MG63 (cell line): ENCODE data around the gene HPSE2. TPM values are rescaled to one million over a fixed set of nuclear protein-coding genes. Genes with fewer than 3 reads are reported as not detected.

ENCODE experiments used
- DNase-seq: peaks from one replicate; pipeline ENCODE4 v3.0.0-alpha.2; 2020
- H3K27me3 ChIP-seq: fragments of 250-450 bp; sonication (Bioruptor Pico); 2 replicates; pipeline ENCODE4 v1.5.1; 2020; ENCODE audit warnings: mild to moderate bottlenecking, moderate library complexity
- H3K36me3 ChIP-seq: fragments of 250-450 bp; sonication (Bioruptor Pico); 2 replicates; pipeline ENCODE4 v1.5.1; 2020; ENCODE audit warnings: mild to moderate bottlenecking, moderate library complexity
- H3K4me3 ChIP-seq: fragments of 250-450 bp; sonication (Bioruptor Pico); 2 replicates; pipeline ENCODE4 v1.5.1; 2020; ENCODE audit warnings: mild to moderate bottlenecking, moderate library complexity
- H3K9me3 ChIP-seq: fragments of 250-450 bp; sonication (Bioruptor Pico); 2 replicates; pipeline ENCODE4 v1.5.1; 2020; ENCODE audit warnings: mild to moderate bottlenecking, moderate library complexity
- total RNA-seq: library from RNA; depleted of rRNA; stranded (reverse); fragments of >200 nt; shearing (Covaris generic); gene quantifications from 2 replicates; pipeline ENCODE4 v1.2.3, GENCODE V29; 2014; ENCODE audit warnings: low replicate concordance

HPSE2 gene
- total RNA-seq, 1 experiment from 2014 or later = not detected

DNA sequence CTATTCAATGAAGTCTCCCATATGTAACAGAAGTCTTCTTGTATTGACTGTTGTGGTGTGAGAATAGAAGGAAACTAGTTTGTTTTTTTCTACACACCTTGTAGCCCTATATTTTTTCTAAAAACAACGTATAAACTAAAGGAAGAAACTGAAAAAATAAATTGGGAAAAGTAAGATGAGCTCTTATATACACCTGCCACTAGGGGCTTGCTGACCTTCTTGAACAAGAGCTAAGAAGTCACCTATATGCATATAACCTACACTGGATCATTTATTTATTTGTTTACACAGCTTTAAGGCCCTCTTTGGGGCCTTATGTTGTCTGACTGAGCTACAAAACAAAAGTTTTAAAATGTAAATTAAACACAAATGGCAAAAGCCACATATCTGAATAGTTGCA, 383.0 kb downstream of the HPSE2 start:
- no peaks in the 10 kb centered on the region for H3K9me3 ChIP-seq
- no peak for DNase-seq
- no peaks in the 10 kb centered on the region for H3K36me3 ChIP-seq
- no peak overlapping the region for H3K4me3 ChIP-seq
- no peaks in the 10 kb centered on the region for H3K27me3 ChIP-seq

DNA sequence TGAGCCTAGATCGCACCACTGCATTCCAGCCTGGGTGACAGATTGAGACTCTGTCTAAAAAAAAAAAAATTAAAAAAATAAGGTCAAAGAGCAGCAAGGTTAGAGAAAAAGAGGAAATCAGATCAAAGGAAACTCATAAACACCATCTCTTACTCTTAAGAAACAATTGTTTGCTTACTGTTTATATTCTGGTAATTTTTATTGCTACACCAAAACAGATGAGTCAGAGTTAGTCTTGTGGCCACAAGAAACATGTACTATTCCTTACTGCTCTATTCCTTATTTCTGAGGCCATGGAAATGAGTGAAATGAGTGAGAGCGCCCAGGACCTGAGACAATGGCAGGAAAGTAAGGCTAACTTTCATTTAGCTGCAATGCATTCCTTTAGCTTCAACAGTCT, 387.3 kb downstream of the HPSE2 start:
- DNase-seq = no peak
- Histone ChIP-seq H3K9me3 (no peaks in the 10 kb centered on the region), H3K36me3 (no peaks in the 10 kb centered on the region), H3K27me3 (no peaks in the 10 kb centered on the region), H3K4me3 (no peak overlapping the region)

DNA sequence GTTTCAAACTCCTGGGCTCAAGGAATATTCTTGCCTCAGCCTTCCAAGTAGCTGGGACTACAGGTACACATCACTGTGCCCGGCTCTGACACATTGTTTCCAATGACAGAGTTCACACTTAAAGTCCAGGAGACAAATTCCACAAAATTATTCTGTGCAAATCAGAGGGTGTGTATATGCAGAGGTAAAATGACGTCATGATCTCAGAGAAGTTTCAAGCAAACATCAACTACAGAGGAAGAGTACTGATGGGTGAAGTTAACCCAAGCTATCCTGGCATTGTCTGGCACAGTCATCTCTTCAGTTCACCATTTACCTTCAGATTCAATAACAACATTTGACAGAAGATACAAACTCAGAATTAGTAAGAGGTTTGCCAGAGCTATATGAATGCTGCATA, 388.9 kb downstream of the HPSE2 start:
- H3K9me3 ChIP-seq = no peaks in the 10 kb centered on the region
- no peak for DNase-seq
- H3K4me3 ChIP-seq = no peak overlapping the region
- H3K36me3 ChIP-seq = no peaks in the 10 kb centered on the region
- no peaks in the 10 kb centered on the region for H3K27me3 ChIP-seq

DNA sequence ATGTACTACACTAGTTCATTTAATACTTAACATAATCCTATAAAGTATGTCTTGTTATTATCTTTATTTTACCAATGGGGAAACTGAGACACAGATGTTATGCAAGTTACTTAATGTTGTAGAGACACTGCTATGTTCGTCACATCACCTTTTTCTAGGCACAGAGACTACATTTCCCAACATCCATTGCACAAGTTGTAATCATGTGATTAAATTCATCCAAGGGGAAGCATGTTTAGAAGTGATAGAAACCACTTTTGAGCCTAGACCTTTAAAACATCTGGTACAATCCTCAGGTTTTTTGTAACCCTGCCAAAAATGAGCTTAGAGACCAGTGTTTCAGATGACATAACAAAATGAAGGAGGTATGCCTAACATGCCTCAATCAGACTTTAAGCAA, 402.1 kb downstream of the HPSE2 start:
- Histone ChIP-seq H3K4me3 (no peak overlapping the region), H3K36me3 (no peaks in the 10 kb centered on the region), H3K9me3 (no peaks in the 10 kb centered on the region), H3K27me3 (no peaks in the 10 kb centered on the region; the same call in 1 of the 2 replicates)
- no peak for DNase-seq

DNA sequence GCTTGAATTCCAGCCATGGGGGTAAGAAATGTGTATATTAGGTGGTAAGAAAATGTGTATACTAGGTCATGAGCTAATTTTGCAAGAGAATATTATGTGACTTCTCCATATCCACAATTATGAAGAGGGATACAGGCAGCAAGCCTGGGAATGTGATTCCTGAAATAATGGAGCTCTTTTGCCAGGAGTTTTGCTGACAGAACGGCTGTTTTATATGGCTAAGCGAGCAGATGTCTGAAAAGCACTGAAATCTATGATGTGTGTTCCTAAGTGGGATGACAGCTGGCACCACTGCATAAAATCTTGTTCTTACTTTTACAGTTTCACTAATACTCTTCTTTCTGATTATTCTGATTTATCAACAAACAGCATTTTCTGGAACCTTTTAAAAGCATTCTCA, 402.9 kb downstream of the HPSE2 start:
- H3K27me3 ChIP-seq = no peaks in the 10 kb centered on the region; the same call in 1 of the 2 replicates
- H3K36me3 ChIP-seq = no peaks in the 10 kb centered on the region
- no peak overlapping the region for H3K4me3 ChIP-seq
- DNase-seq = no peak
- H3K9me3 ChIP-seq = no peaks in the 10 kb centered on the region

DNA sequence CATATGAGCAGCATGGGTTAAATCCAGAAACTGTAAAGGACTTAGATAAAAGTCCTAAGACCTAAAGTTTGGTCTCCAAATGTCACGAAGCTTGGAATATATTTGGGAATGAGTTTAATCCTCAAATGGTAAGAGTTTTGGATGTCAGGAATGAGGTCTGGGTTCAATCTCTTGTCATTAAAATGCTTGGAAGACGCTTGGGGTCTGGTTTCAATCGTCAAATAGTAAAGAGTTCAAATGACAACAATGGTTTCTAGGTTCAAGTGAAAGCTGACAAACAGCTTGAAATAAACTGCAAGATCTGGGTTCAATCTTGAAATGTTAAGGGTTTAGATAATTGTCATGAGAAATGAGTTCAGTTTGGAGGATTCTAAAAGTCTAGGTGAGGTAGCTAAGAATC, 403.5 kb downstream of the HPSE2 start:
- H3K27me3 ChIP-seq = no peaks in the 10 kb centered on the region; the same call in 1 of the 2 replicates
- H3K4me3 ChIP-seq = no peak overlapping the region
- DNase-seq = no peak
- no peaks in the 10 kb centered on the region for H3K36me3 ChIP-seq
- no peaks in the 10 kb centered on the region for H3K9me3 ChIP-seq

DNA sequence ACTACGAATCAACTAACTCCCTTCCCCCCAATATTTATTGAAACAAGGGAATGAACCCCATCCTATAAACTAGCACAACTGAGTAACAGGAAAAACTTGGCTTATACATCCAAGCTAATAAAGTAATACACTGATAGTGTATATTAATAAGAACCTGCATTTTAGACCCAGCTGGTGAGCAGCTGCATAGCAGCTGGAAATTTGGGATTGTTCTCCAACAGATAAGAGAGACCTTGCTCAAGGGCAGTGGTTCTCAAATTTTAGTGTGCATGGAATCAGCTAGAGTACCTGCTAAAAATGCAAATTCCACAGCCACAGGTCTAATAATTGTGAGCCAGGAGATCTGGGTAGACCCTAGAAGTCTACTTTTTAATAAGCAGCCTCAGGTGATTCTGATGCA, 404.3 kb downstream of the HPSE2 start:
- no peaks in the 10 kb centered on the region; the same call in 1 of the 2 replicates for H3K27me3 ChIP-seq
- no peak for DNase-seq
- no peaks in the 10 kb centered on the region for H3K9me3 ChIP-seq
- no peak overlapping the region for H3K4me3 ChIP-seq
- no peaks in the 10 kb centered on the region for H3K36me3 ChIP-seq

DNA sequence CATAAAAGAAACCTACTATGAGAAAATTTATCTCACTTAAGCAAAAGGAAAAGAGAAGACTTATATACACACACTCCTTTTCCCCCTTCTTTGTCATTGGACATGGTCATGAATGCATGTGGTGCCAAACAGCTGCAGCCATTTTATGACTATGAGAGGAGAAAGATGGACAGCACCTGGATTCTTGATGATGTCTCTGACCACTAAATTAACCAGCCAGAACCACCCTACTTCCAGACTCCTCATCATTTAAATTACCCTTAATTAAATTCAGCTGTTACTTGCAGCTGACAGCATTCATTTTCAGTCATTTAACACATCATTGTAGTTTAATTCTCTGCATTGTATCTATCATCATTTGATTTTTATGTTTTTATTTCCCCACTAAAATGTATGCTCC, 409.9 kb downstream of the HPSE2 start:
- Histone ChIP-seq H3K27me3 (no peaks in the 10 kb centered on the region), H3K4me3 (no peak overlapping the region), H3K36me3 (no peaks in the 10 kb centered on the region), H3K9me3 (no peaks in the 10 kb centered on the region)
- DNase-seq = no peak

DNA sequence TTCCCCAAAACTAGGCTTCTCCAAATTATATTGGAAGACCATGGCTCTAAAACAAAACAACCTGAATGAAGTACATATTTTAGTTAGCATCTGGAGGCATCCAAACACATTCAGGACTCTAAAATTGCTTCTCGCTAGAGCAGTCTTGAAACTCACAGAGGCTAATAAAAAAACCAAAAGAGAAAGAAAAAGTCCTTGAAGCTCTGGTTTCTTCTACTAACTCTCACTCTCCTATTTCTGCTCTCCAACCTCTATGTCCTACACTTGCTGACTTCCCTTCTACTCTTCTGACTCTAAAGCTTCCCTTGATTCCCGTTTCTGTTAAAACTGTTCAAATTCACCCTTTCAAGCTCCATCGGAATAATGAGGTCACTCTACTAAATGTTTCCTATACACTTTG, 418.3 kb downstream of the HPSE2 start:
- no peaks in the 10 kb centered on the region for H3K9me3 ChIP-seq
- H3K27me3 ChIP-seq = no peaks in the 10 kb centered on the region
- DNase-seq = no peak
- H3K36me3 ChIP-seq = no peaks in the 10 kb centered on the region
- no peak overlapping the region for H3K4me3 ChIP-seq

DNA sequence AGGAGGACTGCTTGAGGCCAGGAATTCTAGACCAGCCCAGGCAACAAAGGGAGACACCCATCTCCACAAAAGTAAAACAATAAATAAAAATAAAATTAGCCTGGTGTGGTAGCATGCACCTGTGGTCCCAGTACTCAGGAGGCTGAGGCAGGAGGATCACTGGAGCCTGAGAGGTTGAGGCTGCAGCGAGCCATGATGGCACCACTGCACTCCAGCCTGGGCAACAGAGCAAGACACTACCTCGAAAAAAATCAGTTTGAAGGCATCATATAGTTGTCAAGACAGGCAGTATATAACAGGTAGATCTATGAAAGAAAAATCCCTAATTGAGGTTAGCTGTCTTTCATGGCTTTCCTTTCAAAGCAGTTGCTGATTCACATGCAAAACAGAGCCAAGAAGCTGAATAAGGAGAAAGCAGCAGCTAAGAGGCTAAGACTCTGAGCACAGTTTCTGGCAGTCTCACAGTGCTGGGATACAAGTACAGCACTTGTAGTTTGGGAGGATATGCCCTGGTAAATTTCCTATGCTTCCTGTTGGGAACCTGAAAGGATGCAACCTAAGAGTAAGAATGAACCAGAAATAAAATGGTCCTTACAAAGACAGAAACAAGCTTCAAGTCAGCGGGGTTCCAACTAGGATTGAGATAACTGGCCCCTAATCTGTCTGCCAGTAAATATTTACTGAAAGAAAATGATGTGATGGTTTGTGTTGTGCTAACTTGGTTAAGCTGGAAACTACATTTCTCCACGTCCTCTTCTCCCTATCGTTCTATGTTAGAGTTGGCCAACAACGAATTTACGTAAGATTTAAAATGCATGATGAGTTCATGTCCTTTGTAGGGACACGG, 420.4 kb downstream of the HPSE2 start:
- H3K4me3 ChIP-seq = no peak overlapping the region

DNA sequence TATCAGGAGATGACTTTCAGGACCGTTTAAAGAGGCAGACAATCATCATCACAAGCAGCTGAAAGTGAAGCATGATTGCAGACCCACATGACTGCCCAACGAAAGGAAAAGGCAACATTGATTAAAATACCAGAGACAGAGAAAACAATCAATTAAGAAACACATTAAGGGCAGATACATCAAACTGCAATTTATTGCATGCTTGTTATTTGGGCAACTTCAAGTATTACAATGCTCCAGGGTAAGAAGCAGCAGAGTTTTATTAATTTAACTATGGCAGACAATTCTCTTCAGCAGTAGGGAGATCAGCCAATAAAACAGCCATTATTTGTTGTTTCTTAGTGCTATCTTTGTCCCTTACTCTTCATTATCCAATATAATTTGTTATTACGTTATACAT, 421.2 kb downstream of the HPSE2 start:
- H3K36me3 ChIP-seq = no peaks in the 10 kb centered on the region
- H3K27me3 ChIP-seq = no peaks in the 10 kb centered on the region
- no peak overlapping the region for H3K4me3 ChIP-seq
- no peaks in the 10 kb centered on the region for H3K9me3 ChIP-seq
- DNase-seq = no peak

More for the DNA sequence above, 420.4 kb downstream of the HPSE2 start:
- Histone ChIP-seq H3K27me3 (no peaks in the 10 kb centered on the region), H3K36me3 (no peaks in the 10 kb centered on the region), H3K9me3 (no peaks in the 10 kb centered on the region)
- no peak for DNase-seq

DNA sequence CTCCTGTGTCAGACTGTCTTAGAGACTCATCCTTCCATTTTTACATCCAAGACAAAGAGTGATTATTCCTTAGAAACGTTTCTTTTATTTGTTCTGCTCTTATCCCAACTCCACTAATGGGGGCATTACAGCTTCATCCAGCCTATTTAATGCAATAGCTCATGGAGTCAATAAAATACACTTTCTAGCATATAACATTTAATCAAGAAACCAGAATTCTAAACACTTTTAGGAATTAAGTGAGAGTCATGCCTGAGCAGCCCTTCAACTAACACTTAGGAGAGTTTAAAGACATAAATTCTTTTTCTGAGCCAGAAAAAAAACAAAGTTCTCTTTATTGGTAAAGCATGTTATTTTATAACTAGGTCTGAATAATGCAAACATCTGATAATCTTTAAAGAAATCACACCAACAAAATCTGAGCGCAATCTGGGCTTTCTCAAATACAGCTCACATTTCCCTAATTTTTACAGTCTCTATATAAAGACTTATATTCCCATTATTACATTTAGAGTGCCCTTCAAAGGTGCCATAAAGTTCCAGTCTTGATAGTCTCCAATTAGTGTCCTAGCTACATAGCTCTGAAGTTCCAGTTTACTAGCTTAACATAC, 427.3 kb downstream of the HPSE2 start:
- no peak for DNase-seq
- H3K4me3 ChIP-seq = no peak overlapping the region
- no peaks in the 10 kb centered on the region for H3K36me3 ChIP-seq
- H3K9me3 ChIP-seq = no peaks in the 10 kb centered on the region
- H3K27me3 ChIP-seq = no peaks in the 10 kb centered on the region

DNA sequence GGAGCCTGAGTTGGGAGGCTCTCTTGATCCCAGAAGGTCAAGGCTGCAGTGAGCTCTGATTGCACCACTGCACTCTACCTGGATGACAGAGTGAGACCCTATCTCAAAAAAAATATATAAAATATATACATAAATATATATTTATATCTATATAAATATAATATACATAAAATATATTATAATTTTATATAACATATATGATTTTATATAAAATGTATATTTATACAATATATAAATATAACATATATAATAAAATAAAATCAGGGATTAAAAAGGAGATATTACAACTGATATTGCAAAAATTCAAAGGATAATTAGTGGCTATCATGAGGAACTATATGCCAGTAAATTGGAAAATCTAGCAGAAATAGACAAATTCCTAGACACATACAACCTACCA, 435.4 kb downstream of the HPSE2 start:
- no peak for DNase-seq
- Histone ChIP-seq H3K4me3 (no peak overlapping the region), H3K27me3 (0 out of 2 replicates have a peak, but pooled peaks cover 2% of the 10 kb centered on the region), H3K36me3 (no peaks in the 10 kb centered on the region), H3K9me3 (no peaks in the 10 kb centered on the region)

DNA sequence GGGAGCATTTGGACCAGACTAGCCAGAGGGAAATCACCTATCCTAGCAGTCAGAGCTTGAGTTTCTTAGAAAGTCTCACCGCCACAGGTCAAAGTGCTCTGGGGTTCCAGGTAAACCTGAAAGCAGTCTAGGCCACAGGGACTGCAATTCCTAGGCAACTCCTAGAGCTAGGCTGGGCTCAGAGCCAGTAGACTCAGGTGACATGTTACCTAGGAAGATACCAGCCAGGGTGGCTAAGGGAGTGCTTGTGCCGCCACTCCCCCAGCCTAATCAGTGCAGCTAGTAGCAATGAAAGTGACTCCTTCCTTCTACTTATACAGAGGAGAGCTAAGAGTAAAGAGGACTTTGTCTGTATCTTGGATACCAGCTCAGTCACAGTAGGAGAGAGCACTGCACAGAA, 440.2 kb downstream of the HPSE2 start:
- Histone ChIP-seq H3K27me3 (no peaks in the 10 kb centered on the region), H3K36me3 (no peaks in the 10 kb centered on the region), H3K4me3 (no peak overlapping the region), H3K9me3 (no peaks in the 10 kb centered on the region)
- no peak for DNase-seq

DNA sequence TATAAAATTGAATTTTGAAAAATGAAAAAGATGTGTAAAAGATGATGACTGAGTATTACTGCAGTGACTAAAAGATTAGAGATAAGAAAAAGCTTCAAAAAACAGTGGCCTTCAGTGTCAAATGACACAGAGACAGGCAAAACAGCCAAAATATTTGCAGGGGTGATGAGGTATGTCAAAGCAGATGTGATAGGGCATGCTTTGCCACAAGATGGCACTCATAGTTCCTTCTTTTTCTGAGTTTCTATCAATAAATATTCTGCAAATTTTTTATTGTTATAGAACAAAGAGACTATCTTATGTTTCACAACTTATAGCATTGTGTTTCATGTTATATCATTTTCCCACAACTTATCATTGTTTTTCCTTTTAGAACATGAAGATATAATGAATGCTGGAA, 444.8 kb downstream of the HPSE2 start:
- no peaks in the 10 kb centered on the region for H3K9me3 ChIP-seq
- DNase-seq = no peak
- H3K4me3 ChIP-seq = no peak overlapping the region
- H3K27me3 ChIP-seq = no peaks in the 10 kb centered on the region
- H3K36me3 ChIP-seq = no peaks in the 10 kb centered on the region

DNA sequence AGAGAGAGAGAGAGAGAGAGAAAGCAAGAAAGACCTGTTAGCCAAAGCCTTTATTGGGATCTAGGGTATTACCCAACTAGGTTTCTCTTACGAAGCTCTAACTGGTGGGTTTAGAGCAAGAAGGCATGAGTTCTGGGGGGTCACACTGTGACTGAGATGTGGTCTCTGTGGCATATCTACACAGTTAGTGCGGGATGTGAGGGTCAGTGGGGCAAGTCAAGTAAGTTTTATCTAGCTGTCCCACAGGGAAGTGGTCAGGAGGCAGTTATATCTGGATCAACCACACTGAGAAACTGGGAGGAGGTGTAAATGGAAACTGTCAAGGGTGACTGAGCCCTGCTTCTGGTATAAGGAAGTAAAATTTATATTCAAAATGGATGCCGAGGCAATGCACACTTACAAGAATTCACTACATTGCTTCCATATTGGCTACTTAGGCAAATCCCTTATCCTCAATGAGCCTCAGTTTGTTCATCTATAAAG, 457.3 kb downstream of the HPSE2 start:
- Histone ChIP-seq H3K36me3 (no peaks in the 10 kb centered on the region), H3K27me3 (no peaks in the 10 kb centered on the region), H3K9me3 (no peaks in the 10 kb centered on the region), H3K4me3 (no peak overlapping the region)
- no peak for DNase-seq

DNA sequence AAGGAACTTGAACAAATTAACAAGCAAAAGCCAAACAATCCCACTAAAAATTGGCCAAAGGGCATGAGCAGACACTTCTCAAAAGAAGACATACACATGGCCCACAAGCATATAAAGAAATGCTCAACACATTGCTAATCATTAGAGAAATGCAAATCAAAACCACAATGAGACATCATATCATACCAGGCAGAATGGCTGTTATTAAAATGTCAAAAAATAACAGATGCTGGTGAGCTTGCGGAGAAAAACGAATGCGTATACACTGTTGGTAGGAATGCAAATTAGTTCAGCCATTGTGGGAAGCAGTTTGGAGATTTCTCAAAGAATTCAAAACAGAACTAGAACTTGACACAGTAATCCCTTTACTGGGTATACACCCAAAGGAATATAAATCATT, 477.2 kb downstream of the HPSE2 start:
- no peak for DNase-seq
- H3K9me3 ChIP-seq = no peaks in the 10 kb centered on the region
- no peaks in the 10 kb centered on the region for H3K36me3 ChIP-seq
- H3K27me3 ChIP-seq = no peaks in the 10 kb centered on the region
- H3K4me3 ChIP-seq = no peak overlapping the region

DNA sequence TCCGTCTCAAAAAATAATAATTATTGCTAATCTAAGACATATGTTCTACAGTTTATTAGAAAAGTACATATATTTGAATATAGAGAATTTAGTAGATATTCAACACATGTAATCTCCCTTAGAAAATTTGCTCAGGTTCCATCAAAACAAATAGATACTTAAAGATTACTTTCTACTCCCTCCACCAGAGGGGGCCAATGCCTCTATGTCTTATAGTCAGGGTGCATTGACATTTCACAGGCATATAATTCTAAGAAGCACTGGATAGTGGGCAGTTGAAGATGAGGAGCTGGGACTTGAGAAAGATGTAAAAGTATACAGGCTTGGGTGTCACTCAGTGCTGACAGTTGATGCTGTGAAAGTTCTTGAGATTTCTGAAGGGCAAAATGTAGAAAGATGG, 487.4 kb downstream of the HPSE2 start:
- H3K9me3 ChIP-seq = no peaks in the 10 kb centered on the region
- no peaks in the 10 kb centered on the region for H3K27me3 ChIP-seq
- H3K36me3 ChIP-seq = no peaks in the 10 kb centered on the region
- no peak overlapping the region for H3K4me3 ChIP-seq
- DNase-seq = no peak
